ENCODE results near the gene CASK. TPM values are rescaled to one million over a fixed set of nuclear protein-coding genes. Genes with fewer than 3 reads are reported as not detected.

The CASK gene
- polyA plus RNA-seq, 1 donor from 2014 or later, result 58.3 TPM

DNA sequence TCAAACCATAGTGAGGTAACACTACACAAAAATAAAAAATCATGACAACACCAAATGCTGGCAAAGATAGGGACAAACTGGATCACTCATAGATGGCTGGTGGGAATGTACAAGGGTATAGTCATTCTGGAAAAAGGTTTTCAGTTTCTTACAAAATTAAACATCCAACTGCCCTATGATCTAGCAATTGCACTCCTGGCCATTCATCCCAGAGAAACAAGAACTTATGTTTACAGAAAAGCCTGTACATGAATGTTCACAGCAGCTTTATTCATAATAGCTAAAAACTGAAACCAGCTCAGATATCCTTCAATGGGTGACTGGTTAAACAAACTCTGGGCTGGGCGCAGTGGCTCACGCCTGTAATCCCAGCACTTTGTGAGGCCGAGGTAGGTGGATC lies 432.9 kb downstream of the CASK start:
- H3K27ac ChIP-seq (ENCODE audit: low read length), result no peak overlapping the region
- H3K79me2 ChIP-seq (replicated peaks; ENCODE audit: insufficient read depth, low read length), result no peaks in the 10 kb centered on the region
- H4K20me1 ChIP-seq (ENCODE audit: insufficient read depth), result no peaks in the 10 kb centered on the region
- H3K4me3 ChIP-seq (ENCODE audit: low read length), result no peak overlapping the region
- no peak for TF ChIP-seq SMC3 (conservative IDR thresholded peaks at IDR 0.05; ENCODE audit: poor library complexity)
- no peak for TF ChIP-seq TAF1 (IDR thresholded peaks at IDR 0.05; ENCODE audit: low read depth)
- no peak for TF ChIP-seq MXI1 (conservative IDR thresholded peaks at IDR 0.05; ENCODE audit: poor library complexity, severe bottlenecking)
- TF ChIP-seq, protein P1, sequence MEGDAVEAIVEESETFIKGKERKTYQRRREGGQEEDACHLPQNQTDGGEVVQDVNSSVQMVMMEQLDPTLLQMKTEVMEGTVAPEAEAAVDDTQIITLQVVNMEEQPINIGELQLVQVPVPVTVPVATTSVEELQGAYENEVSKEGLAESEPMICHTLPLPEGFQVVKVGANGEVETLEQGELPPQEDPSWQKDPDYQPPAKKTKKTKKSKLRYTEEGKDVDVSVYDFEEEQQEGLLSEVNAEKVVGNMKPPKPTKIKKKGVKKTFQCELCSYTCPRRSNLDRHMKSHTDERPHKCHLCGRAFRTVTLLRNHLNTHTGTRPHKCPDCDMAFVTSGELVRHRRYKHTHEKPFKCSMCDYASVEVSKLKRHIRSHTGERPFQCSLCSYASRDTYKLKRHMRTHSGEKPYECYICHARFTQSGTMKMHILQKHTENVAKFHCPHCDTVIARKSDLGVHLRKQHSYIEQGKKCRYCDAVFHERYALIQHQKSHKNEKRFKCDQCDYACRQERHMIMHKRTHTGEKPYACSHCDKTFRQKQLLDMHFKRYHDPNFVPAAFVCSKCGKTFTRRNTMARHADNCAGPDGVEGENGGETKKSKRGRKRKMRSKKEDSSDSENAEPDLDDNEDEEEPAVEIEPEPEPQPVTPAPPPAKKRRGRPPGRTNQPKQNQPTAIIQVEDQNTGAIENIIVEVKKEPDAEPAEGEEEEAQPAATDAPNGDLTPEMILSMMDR (IDR thresholded peaks at IDR 0.05; ENCODE audit: poor library complexity, severe bottlenecking), result no peak
- TF ChIP-seq EP300 (conservative IDR thresholded peaks at IDR 0.05; ENCODE audit: poor library complexity, severe bottlenecking), result no peak
- TF ChIP-seq, protein P2, sequence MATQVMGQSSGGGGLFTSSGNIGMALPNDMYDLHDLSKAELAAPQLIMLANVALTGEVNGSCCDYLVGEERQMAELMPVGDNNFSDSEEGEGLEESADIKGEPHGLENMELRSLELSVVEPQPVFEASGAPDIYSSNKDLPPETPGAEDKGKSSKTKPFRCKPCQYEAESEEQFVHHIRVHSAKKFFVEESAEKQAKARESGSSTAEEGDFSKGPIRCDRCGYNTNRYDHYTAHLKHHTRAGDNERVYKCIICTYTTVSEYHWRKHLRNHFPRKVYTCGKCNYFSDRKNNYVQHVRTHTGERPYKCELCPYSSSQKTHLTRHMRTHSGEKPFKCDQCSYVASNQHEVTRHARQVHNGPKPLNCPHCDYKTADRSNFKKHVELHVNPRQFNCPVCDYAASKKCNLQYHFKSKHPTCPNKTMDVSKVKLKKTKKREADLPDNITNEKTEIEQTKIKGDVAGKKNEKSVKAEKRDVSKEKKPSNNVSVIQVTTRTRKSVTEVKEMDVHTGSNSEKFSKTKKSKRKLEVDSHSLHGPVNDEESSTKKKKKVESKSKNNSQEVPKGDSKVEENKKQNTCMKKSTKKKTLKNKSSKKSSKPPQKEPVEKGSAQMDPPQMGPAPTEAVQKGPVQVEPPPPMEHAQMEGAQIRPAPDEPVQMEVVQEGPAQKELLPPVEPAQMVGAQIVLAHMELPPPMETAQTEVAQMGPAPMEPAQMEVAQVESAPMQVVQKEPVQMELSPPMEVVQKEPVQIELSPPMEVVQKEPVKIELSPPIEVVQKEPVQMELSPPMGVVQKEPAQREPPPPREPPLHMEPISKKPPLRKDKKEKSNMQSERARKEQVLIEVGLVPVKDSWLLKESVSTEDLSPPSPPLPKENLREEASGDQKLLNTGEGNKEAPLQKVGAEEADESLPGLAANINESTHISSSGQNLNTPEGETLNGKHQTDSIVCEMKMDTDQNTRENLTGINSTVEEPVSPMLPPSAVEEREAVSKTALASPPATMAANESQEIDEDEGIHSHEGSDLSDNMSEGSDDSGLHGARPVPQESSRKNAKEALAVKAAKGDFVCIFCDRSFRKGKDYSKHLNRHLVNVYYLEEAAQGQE (IDR thresholded peaks at IDR 0.05; ENCODE audit: borderline replicate concordance), result no peak
- no peak for TF ChIP-seq EZH2 (IDR thresholded peaks at IDR 0.05; ENCODE audit: borderline replicate concordance, insufficient read depth, low read length, poor library complexity, severe bottlenecking)
- no peak for TF ChIP-seq POLR2AphosphoS5 (IDR thresholded peaks at IDR 0.05)
- TF ChIP-seq RAD21 (conservative IDR thresholded peaks at IDR 0.05), result no peak
- no peaks in the 10 kb centered on the region for H3F3A ChIP-seq (ENCODE audit: insufficient read depth, low read length, poor library complexity, severe bottlenecking)
- no peaks in the 10 kb centered on the region for H3K9me3 ChIP-seq (ENCODE audit: low read length)
- H3K27me3 ChIP-seq (ENCODE audit: insufficient read depth, low read depth, low read length), result no peaks in the 10 kb centered on the region
- H3K4me2 ChIP-seq (ENCODE audit: low read length), result no peak overlapping the region
- H3K36me3 ChIP-seq (ENCODE audit: insufficient read depth, low read length), result no peaks in the 10 kb centered on the region
- no peak overlapping the region for H3K9ac ChIP-seq (ENCODE audit: low read length)
- H2AFZ ChIP-seq (ENCODE audit: low read depth, low read length), result no peak overlapping the region
- H3K9me2 ChIP-seq (ENCODE audit: insufficient read depth, low read length), result no peaks in the 10 kb centered on the region

DNA sequence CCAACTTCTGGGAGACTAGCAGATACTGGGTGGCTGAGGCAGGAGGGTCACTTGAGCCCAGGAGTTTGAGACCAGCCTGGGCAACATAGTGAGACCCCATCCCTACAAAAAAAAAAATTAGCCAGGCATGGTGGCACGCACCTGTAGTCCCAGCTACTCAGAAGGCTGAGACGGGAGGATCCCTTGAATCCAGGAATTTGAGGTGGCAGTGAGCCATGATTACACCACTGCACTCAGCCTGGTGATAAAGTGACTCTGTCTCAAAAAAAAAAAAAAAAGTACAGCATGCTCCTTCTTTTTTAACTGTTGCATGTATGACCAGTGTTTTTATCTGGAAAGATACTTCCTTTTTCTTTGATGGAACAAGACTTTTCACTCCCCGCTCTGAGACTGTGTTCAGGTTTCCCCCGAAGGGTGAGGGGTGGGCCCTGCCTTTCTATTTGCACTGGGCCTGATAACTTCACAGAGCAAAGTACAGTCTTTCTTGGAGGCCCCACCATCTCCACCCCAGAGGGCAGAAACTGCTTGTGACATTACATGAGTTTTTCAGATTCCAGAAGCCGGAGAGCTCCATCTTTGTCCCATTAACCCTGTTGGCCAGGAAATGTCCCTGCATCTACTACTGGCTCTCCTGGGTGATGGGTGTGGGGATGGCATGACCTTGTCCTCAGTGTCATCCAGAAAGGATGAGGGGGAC lies 441.1 kb downstream of the CASK start:
- Histone ChIP-seq H3K9me3 (ENCODE audit: low read length) (no peaks in the 10 kb centered on the region), H3K27ac (ENCODE audit: low read length) (no peak overlapping the region), H3K9me2 (ENCODE audit: insufficient read depth, low read length) (no peaks in the 10 kb centered on the region), H3K36me3 (ENCODE audit: insufficient read depth, low read length) (no peaks in the 10 kb centered on the region), H4K20me1 (ENCODE audit: insufficient read depth) (no peaks in the 10 kb centered on the region), H2AFZ (ENCODE audit: low read depth, low read length) (no peak overlapping the region), H3K4me2 (ENCODE audit: low read length) (no peak overlapping the region), H3K4me3 (ENCODE audit: low read length) (no peak overlapping the region), H3K9ac (ENCODE audit: low read length) (no peak overlapping the region), H3K79me2 (replicated peaks; ENCODE audit: insufficient read depth, low read length) (no peaks in the 10 kb centered on the region), H3F3A (ENCODE audit: insufficient read depth, low read length, poor library complexity, severe bottlenecking) (no peaks in the 10 kb centered on the region), H3K27me3 (ENCODE audit: insufficient read depth, low read depth, low read length) (no peaks in the 10 kb centered on the region)
- TF ChIP-seq, protein P2 (IDR thresholded peaks at IDR 0.05; ENCODE audit: borderline replicate concordance), result no peak
- TF ChIP-seq TAF1 (IDR thresholded peaks at IDR 0.05; ENCODE audit: low read depth) (no peak), POLR2AphosphoS5 (IDR thresholded peaks at IDR 0.05) (no peak), EP300 (conservative IDR thresholded peaks at IDR 0.05; ENCODE audit: poor library complexity, severe bottlenecking) (no peak), EZH2 (IDR thresholded peaks at IDR 0.05; ENCODE audit: borderline replicate concordance, insufficient read depth, low read length, poor library complexity, severe bottlenecking) (no peak), MXI1 (conservative IDR thresholded peaks at IDR 0.05; ENCODE audit: poor library complexity, severe bottlenecking) (no peak), RAD21 (conservative IDR thresholded peaks at IDR 0.05) (no peak), SMC3 (conservative IDR thresholded peaks at IDR 0.05; ENCODE audit: poor library complexity) (no peak)
- TF ChIP-seq, protein P1 (IDR thresholded peaks at IDR 0.05; ENCODE audit: poor library complexity, severe bottlenecking), result no peak
